Measurements from ENCODE around the gene ZNF532. TPM values are rescaled to one million over a fixed set of nuclear protein-coding genes. Genes with fewer than 3 reads are reported as not detected.

Gene ZNF532
- total and polyA plus RNA-seq, 2 donors from 2014 or later = 5.7 to 76.3 TPM

- no peak for DNase-seq
- Histone ChIP-seq H3K36me3 (ENCODE audit: control insufficient read depth in 2 of 3, insufficient read depth in 3 of 3, low read length in 3 of 3) (peaks cover 5 to 9% (median 9%) of the 10 kb centered on the region in 3 donors), H3K4me1 (ENCODE audit: control insufficient read depth in 2 of 3, insufficient read depth in 2 of 3, low read depth in 1 of 3, low read length in 3 of 3) (peaks cover 0 to 3% (median 0%) of the 10 kb centered on the region in 3 donors), H3K9me3 (ENCODE audit: control insufficient read depth in 2 of 3, insufficient read depth in 1 of 3, low read length in 3 of 3) (peaks cover 0 to 2% (median 0%) of the 10 kb centered on the region in 3 donors), H3K4me3 (ENCODE audit: low read length in 3 of 3) (no peak overlapping the region), H3K27ac (ENCODE audit: low read depth in 2 of 2, low read length in 2 of 2) (no peak overlapping the region), H3K9ac (ENCODE audit: low read length in 3 of 3) (no peak overlapping the region), H3K27me3 (ENCODE audit: control insufficient read depth, insufficient read depth, low read length) (no peaks in the 10 kb centered on the region)
- intact Hi-C loops (cut with DNase I) = no loop called here
- no peak for TF ChIP-seq CTCF (IDR thresholded peaks at IDR 0.05; ENCODE audit: borderline replicate concordance, extremely low read depth, insufficient read depth)
- FAIRE-seq = no peak
These were observed 73.2 kb downstream of the ZNF532 start for GRCh38 chr18:58937887-58938267.

GRCh38 chr18:58941426-58942099, 76.9 kb downstream of the ZNF532 start:
- Histone ChIP-seq H3K4me1 (ENCODE audit: control insufficient read depth in 2 of 3, insufficient read depth in 2 of 3, low read depth in 1 of 3, low read length in 3 of 3) (peaks cover 0 to 3% (median 0%) of the 10 kb centered on the region in 3 donors), H3K9ac (ENCODE audit: low read length in 3 of 3) (no peak overlapping the region), H3K9me3 (ENCODE audit: control insufficient read depth in 2 of 3, insufficient read depth in 1 of 3, low read length in 3 of 3) (peaks cover 0 to 2% (median 0%) of the 10 kb centered on the region in 3 donors), H3K27ac (ENCODE audit: low read depth in 2 of 2, low read length in 2 of 2) (no peak overlapping the region), H3K36me3 (ENCODE audit: control insufficient read depth in 2 of 3, insufficient read depth in 3 of 3, low read length in 3 of 3) (peaks cover 3 to 5% (median 4%) of the 10 kb centered on the region in 3 donors), H3K4me3 (ENCODE audit: low read length in 3 of 3) (no peak overlapping the region), H3K27me3 (ENCODE audit: control insufficient read depth, insufficient read depth, low read length) (no peaks in the 10 kb centered on the region)
- no peak for FAIRE-seq
- TF ChIP-seq CTCF (IDR thresholded peaks at IDR 0.05; ENCODE audit: borderline replicate concordance, extremely low read depth, insufficient read depth) = no peak
- no peak for DNase-seq
- intact Hi-C loops (cut with DNase I) = no loop called here

GRCh38 chr18:58943896-58944295, 79.2 kb downstream of the ZNF532 start:
- no peak for DNase-seq
- Histone ChIP-seq H3K9ac (ENCODE audit: low read length in 3 of 3) (no peak overlapping the region), H3K9me3 (ENCODE audit: control insufficient read depth in 2 of 3, insufficient read depth in 1 of 3, low read length in 3 of 3) (peaks cover 0 to 2% (median 0%) of the 10 kb centered on the region in 3 donors), H3K27ac (ENCODE audit: low read depth in 2 of 2, low read length in 2 of 2) (no peak overlapping the region), H3K27me3 (ENCODE audit: control insufficient read depth, insufficient read depth, low read length) (no peaks in the 10 kb centered on the region), H3K4me1 (ENCODE audit: control insufficient read depth in 2 of 3, insufficient read depth in 2 of 3, low read depth in 1 of 3, low read length in 3 of 3) (peaks cover 0 to 3% (median 0%) of the 10 kb centered on the region in 3 donors), H3K36me3 (ENCODE audit: control insufficient read depth in 2 of 3, insufficient read depth in 3 of 3, low read length in 3 of 3) (peaks cover 3 to 6% (median 5%) of the 10 kb centered on the region in 3 donors), H3K4me3 (ENCODE audit: low read length in 3 of 3) (no peak overlapping the region)
- no peak for TF ChIP-seq CTCF (IDR thresholded peaks at IDR 0.05; ENCODE audit: borderline replicate concordance, extremely low read depth, insufficient read depth)
- no peak for FAIRE-seq
- intact Hi-C loops (cut with DNase I) = no loop called here
